ENCODE results near the gene NINL.

The NINL gene

GRCh38 chr20:25461281-25461650, 124.1 kb downstream of the NINL start:
- DNase-seq (ENCODE audit: low read depth in 1 of 2, low spot score in 1 of 2): no peak
- no peak overlapping the region for H3K4me3 ChIP-seq (replicated peaks; ENCODE audit: insufficient read depth, low read length)
- peaks cover 5% of the 10 kb centered on the region for H3K27me3 ChIP-seq (ENCODE audit: insufficient read depth, poor library complexity, severe bottlenecking)
- H3K27ac ChIP-seq (replicated peaks): no peak overlapping the region
- no peak for TF ChIP-seq CTCF (IDR thresholded peaks at IDR 0.05; ENCODE audit: insufficient read depth, low read length)
- TF ChIP-seq GABPA (IDR thresholded peaks at IDR 0.05; ENCODE audit: low read depth): no peak
- no peak for TF ChIP-seq POLR2AphosphoS5 (IDR thresholded peaks at IDR 0.05; ENCODE audit: low read depth)
- TF ChIP-seq SPI1 (IDR thresholded peaks at IDR 0.05; ENCODE audit: borderline replicate concordance, low read depth): no peak
- TF ChIP-seq REST (IDR thresholded peaks at IDR 0.05; ENCODE audit: insufficient replicate concordance, low read depth): no peak

- no peak for DNase-seq (ENCODE audit: low read depth in 1 of 2, low spot score in 1 of 2)
- TF ChIP-seq CTCF (IDR thresholded peaks at IDR 0.05; ENCODE audit: insufficient read depth, low read length) (no peak), SPI1 (IDR thresholded peaks at IDR 0.05; ENCODE audit: borderline replicate concordance, low read depth) (no peak), POLR2AphosphoS5 (IDR thresholded peaks at IDR 0.05; ENCODE audit: low read depth) (no peak), REST (IDR thresholded peaks at IDR 0.05; ENCODE audit: insufficient replicate concordance, low read depth) (no peak), GABPA (IDR thresholded peaks at IDR 0.05; ENCODE audit: low read depth) (no peak)
- Histone ChIP-seq H3K27me3 (ENCODE audit: insufficient read depth, poor library complexity, severe bottlenecking) (peaks cover 5% of the 10 kb centered on the region), H3K4me3 (replicated peaks; ENCODE audit: insufficient read depth, low read length) (no peak overlapping the region), H3K27ac (replicated peaks) (no peak overlapping the region)
Observed at GRCh38 chr20:25460566-25461280, 124.6 kb downstream of the NINL start.

GRCh38 chr20:25459916-25460535, 125.3 kb downstream of the NINL start:
- DNase-seq (ENCODE audit: low read depth in 1 of 2, low spot score in 1 of 2): no peak
- peaks cover 5% of the 10 kb centered on the region for H3K27me3 ChIP-seq (ENCODE audit: insufficient read depth, poor library complexity, severe bottlenecking)
- H3K27ac ChIP-seq (replicated peaks): no peak overlapping the region
- TF ChIP-seq REST (IDR thresholded peaks at IDR 0.05; ENCODE audit: insufficient replicate concordance, low read depth) (no peak), SPI1 (IDR thresholded peaks at IDR 0.05; ENCODE audit: borderline replicate concordance, low read depth) (no peak), GABPA (IDR thresholded peaks at IDR 0.05; ENCODE audit: low read depth) (no peak)
- no peak overlapping the region for H3K4me3 ChIP-seq (replicated peaks; ENCODE audit: insufficient read depth, low read length)

All from HL-60 (cell line).